HepG2 (cell line): ENCODE measurements around the gene CCN6. TPM values are rescaled to one million over a fixed set of nuclear protein-coding genes. Genes with fewer than 3 reads are reported as not detected.

Source experiments
- BCL6 ChIP-seq: IDR thresholded peaks from 2 replicates; pipeline ENCODE4 v1.6.1; 2016; ENCODE audit warnings: missing genetic modification reagents, missing compliant biosample characterization
- HBP1 ChIP-seq: IDR thresholded peaks from 2 replicates; pipeline ENCODE4 v1.6.1; 2016; ENCODE audit warnings: low read depth, control low read depth
- KAT7 ChIP-seq: IDR thresholded peaks from 2 replicates; pipeline ENCODE4 v1.6.1; 2018; ENCODE audit warnings: borderline replicate concordance, missing compliant biosample characterization
- KLF11 ChIP-seq: IDR thresholded peaks from 2 replicates; pipeline ENCODE4 v1.6.1; 2016; ENCODE audit warnings: missing compliant biosample characterization
- ZC3H13 ChIP-seq: sonication (generic); formaldehyde crosslinking; IDR thresholded peaks from 2 replicates; pipeline ENCODE4 v1.8.1; 2023; ENCODE audit warnings: mild to moderate bottlenecking, missing genetic modification reagents, moderate library complexity
- ZNF224 ChIP-seq: sonication (generic); formaldehyde crosslinking; IDR thresholded peaks from 2 replicates; pipeline ENCODE4 v1.5.0; 2020; ENCODE audit warnings: mild to moderate bottlenecking, missing genetic modification reagents
- ZNF616 ChIP-seq: sonication (generic); formaldehyde crosslinking; IDR thresholded peaks from 2 replicates; pipeline ENCODE4 v1.5.0; 2020; ENCODE audit warnings: low read depth, mild to moderate bottlenecking, missing genetic modification reagents
- polyA plus RNA-seq, 8 experiments: library from polyadenylated mRNA; depleted of rRNA in 3 of 8; stranded (reverse) in 7 of 8; unstranded in 1 of 8; fragments of >200 nt; fragmentation: Illumina TruSeq in 4 of 8; extraction: Trizol in 4 of 8; gene quantifications; 2 replicates each; pipeline versions ENCODE4 v1.2.1 to v1.2.3, GENCODE V29; 2011 to 2016; ENCODE audit warnings: low read depth in 4 of 8, missing spikeins in 1 of 8, mixed read lengths in 1 of 8; ENCODE audit not compliant: insufficient read depth in 1 of 8
- total RNA-seq, 5 experiments: library from RNA; depleted of rRNA; stranded (reverse); fragments of >200 nt; fragmentation: Illumina TruSeq; extraction: Trizol; gene quantifications; 2 replicates each; pipeline ENCODE4 v1.2.3, GENCODE V29; 2016; ENCODE audit warnings: low read depth in 1 of 5
- TF ChIP-seq, protein P1 (sequence below), 2 experiments: fragments of 450-650 bp in 1 of 2; sonication (generic) in 1 of 2; formaldehyde crosslinking in 1 of 2; IDR thresholded peaks; 2 replicates each; pipeline versions ENCODE4 v1.6.1 to v1.8.0; 2016 to 2022; ENCODE audit warnings: antibody characterized with exemption in 1 of 2, mild to moderate bottlenecking in 1 of 2, missing genetic modification reagents in 1 of 2
- TF ChIP-seq, protein P2 (sequence below): sonication (generic); formaldehyde crosslinking; IDR thresholded peaks from 2 replicates; pipeline ENCODE4 v1.8.1; 2022; ENCODE audit warnings: low read depth, mild to moderate bottlenecking, missing genetic modification reagents

Gene CCN6
- total and polyA plus RNA-seq, 2 of the 13 experiments (the other 11 are each of a cell fraction or from before 2014, with no cell fraction given): not detected

- TF ChIP-seq, protein P1, sequence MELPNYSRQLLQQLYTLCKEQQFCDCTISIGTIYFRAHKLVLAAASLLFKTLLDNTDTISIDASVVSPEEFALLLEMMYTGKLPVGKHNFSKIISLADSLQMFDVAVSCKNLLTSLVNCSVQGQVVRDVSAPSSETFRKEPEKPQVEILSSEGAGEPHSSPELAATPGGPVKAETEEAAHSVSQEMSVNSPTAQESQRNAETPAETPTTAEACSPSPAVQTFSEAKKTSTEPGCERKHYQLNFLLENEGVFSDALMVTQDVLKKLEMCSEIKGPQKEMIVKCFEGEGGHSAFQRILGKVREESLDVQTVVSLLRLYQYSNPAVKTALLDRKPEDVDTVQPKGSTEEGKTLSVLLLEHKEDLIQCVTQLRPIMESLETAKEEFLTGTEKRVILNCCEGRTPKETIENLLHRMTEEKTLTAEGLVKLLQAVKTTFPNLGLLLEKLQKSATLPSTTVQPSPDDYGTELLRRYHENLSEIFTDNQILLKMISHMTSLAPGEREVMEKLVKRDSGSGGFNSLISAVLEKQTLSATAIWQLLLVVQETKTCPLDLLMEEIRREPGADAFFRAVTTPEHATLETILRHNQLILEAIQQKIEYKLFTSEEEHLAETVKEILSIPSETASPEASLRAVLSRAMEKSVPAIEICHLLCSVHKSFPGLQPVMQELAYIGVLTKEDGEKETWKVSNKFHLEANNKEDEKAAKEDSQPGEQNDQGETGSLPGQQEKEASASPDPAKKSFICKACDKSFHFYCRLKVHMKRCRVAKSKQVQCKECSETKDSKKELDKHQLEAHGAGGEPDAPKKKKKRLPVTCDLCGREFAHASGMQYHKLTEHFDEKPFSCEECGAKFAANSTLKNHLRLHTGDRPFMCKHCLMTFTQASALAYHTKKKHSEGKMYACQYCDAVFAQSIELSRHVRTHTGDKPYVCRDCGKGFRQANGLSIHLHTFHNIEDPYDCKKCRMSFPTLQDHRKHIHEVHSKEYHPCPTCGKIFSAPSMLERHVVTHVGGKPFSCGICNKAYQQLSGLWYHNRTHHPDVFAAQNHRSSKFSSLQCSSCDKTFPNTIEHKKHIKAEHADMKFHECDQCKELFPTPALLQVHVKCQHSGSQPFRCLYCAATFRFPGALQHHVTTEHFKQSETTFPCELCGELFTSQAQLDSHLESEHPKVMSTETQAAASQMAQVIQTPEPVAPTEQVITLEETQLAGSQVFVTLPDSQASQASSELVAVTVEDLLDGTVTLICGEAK (IDR thresholded peaks at IDR 0.05): no peak
- TF ChIP-seq, protein P1 (CRISPR knock-in tag; IDR thresholded peaks at IDR 0.05): no peak
- no peak for TF ChIP-seq KLF11 (CRISPR knock-in tag)
- no peak for TF ChIP-seq HBP1
- TF ChIP-seq ZNF224 (CRISPR knock-in tag): no peak
- no peak for TF ChIP-seq BCL6
- no peak for TF ChIP-seq ZNF616
- TF ChIP-seq ZC3H13: no peak
- TF ChIP-seq KAT7 (CRISPR knock-in tag): no peak
- TF ChIP-seq, protein P2, sequence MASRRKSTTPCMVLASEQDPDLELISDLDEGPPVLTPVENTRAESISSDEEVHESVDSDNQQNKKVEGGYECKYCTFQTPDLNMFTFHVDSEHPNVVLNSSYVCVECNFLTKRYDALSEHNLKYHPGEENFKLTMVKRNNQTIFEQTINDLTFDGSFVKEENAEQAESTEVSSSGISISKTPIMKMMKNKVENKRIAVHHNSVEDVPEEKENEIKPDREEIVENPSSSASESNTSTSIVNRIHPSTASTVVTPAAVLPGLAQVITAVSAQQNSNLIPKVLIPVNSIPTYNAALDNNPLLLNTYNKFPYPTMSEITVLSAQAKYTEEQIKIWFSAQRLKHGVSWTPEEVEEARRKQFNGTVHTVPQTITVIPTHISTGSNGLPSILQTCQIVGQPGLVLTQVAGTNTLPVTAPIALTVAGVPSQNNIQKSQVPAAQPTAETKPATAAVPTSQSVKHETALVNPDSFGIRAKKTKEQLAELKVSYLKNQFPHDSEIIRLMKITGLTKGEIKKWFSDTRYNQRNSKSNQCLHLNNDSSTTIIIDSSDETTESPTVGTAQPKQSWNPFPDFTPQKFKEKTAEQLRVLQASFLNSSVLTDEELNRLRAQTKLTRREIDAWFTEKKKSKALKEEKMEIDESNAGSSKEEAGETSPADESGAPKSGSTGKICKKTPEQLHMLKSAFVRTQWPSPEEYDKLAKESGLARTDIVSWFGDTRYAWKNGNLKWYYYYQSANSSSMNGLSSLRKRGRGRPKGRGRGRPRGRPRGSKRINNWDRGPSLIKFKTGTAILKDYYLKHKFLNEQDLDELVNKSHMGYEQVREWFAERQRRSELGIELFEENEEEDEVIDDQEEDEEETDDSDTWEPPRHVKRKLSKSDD (CRISPR knock-in tag): no peak
These were observed 9.1 kb downstream of the CCN6 start (continued) for GRCh38 chr6:112062966-112063365.
